HG02885 (cell line): ENCODE results near the gene ALPI.
"Not testable (repeated sequence)": the region's sequence is repeated elsewhere in the genome, so short reads cannot be mapped to it uniquely, and the experiment has no call there.

Source experiments
- ATAC-seq: cut with Tn5 transposase; IDR thresholded peaks from one replicate; pipeline ENCODE4 v1.9.1; 2021; ENCODE audit warnings: mild to moderate bottlenecking; ENCODE audit not compliant: unreplicated experiment, poor library complexity

The ALPI gene

DNA sequence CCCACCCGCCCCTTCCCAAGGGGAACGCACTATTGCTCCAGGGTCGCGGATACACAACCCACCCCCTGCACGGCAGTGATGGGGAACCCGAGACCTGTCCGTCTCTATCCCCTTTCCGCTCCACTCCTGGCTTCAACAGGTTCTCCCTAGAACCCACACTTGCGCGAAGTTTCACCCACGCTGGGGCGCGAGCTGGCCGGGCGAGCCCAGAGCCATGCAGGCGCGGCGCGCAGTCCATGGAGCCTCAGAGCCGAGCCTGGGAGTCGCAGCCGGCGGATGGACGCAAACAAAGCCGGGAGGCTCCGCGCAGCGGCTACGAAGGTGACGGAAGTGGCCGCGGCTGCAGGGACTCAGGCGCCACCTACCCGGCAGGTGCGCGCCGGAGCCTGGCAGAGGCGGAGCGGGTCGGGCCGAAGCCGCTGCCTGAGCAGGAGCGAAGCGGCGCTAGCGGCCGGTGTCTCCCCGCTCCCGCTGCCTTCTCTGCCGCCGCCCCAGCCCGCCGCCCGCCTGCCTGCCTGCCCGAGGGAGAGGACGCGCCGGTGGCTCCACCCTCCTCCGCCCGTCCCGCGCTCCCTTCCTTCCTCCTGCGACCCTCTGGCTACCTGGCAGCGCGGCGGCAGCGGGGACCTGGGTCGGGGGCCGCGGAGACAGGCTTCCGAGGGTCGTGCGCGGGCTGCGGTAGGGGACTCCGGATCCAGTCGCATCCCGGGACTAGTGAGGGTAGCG is 35.3 kb upstream of the ALPI start:
- ATAC-seq = no peak

DNA sequence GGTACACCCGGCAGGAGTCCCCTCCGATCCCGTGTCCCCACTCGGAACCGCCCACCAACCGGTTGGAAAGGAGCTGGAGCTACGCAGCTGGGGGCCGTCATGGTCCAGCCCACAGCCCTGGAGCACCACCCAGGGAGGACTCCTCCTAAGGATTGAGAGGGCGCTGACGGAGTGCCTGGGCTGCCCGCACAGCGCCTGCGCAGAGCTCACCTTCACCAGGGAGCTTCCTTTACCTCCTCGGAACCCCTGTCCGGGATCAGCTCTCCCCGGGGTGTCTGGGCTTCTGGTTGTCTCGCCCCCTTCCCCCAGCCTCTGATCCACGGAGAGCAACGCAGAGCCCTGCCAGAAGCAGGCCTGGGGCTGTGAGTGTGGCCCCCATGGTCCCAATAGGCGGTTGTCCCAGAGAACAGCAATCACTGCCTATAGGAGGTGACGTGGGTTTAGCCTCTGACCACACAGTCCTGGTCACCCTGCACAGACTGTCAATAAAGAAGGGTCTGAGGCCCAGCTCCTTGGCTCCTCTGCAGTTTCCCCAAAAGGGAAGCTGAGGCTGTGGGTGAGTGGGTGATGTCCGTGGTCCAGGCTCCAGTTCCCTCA is 34.7 kb upstream of the ALPI start:
- ATAC-seq = no peak

DNA sequence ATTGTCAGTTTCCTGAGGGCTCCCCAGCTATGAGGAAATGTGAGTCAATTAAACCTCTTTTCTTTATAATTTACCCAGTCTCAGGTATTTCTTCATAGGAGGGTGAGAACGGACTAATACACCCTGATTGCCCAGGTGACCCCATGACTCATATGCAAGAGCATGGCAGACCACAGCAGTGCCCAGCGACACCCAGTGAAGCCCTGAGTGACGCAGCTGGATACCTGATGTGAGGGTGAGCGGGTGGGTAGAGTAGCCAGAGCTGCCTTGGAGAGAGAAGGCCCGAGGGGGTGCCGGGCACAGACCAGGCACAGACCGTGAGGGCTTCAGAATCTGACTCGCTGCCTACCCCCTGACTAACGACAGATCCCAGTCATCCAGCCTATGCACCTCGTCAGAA is 33.9 kb upstream of the ALPI start:
- no peak for ATAC-seq

DNA sequence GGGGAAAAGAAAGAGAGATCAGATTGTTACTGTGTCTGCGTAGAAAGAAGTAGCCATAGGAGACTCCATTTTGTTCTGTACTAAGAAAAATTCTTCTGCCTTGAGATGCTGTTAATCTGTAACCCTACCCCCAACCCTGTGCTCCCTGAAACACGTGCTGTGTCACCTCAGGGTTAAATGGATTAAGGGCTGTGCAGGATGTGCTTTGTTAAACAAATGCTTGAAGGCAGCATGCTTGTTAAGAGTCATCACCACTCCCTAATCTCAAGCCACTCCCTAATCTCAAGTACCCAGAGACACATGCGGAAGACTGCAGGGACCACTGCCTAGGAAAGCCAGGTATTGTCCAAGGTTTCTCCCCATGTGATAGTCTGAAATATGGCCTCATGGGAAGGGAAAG is 33.0 kb upstream of the ALPI start:
- not testable (repeated sequence) for ATAC-seq

DNA sequence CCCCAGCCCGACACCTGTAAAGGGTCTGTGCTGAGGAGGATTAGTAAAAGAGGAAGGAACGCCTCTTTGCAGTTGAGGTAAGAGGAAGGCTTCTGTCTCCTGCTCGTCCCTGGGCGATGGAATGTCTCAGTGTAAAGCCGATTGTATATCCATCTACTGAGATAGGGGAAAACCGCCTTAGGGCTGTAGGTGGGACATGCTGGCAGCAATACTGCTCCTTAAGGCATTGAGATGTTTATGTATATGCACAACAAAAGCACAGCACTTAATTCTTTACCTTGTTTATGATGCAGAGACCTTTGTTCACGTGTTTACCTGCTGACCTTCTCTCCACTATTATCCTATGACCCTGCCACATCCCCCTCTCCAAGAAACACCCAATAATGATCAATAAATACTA is 32.5 kb upstream of the ALPI start:
- not testable (repeated sequence) for ATAC-seq

DNA sequence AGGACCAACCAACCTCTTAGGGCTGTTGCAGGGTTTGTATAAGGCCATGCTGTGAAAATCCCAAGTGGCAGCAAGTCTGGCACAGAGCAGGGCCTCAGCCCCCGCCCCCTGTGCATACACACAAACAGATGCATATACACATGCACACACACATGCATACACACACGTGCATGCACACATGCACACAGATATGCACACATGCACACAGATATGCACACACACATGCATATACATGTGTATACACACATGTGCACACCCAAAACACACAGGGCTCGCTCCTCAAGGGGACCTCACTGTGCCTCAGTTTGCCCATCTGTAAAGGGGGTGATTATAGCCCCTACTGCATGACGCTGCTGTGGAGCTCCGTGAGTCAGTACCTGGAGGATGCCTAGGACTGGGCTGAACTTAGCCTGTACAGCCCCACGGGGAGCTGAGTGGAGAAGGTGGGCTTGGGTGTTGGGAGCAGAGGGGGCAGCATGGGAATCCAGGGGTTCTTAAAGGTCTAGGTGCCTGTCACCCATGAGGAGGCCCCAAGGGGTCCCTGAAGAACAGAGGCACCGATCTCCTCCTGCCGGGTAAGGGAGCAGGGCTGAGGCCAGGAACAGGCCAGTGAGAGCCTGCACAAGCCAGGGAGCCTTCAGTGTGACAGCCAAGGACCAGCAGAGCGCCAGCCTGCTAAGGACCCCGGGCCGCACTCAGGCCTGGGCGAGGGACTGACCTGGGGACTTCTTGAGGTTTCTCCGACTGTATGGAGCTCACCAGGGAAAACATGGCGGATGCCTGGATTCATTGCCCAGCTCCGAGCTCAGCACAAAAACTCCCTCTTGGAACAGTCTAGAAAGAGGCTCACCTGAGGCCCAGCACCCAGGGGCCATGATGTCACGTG is 24.0 kb upstream of the ALPI start:
- ATAC-seq = no peak

DNA sequence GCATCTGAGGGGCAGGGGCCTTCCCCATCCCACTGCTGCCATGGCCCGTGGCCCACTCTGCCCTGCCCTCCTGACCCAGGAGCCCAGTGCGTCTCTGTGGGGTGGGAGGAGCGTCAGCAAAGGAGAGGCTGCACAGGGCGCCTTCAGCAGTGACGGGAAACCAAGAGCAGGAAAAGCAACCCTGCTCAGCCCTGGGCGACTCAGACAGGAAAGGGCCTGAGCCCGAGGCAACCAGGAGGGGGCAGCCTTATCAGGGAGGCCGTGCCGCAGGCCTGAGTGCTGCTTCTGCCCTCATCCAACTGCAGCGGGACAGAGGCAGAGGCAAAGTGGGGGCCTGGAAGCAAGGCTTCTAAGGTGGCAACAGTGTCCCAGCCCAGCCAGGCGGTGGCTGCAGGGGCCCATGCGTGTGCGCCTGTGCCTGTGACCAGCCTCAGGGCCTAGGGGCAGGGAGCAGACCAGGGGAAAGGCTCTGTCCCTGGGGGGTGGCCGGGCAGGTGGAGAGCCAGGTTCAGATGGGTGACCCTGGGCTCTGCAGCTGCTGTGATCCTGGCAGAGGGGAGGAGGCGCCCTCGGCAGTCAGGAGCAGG is 23.3 kb upstream of the ALPI start:
- no peak for ATAC-seq

DNA sequence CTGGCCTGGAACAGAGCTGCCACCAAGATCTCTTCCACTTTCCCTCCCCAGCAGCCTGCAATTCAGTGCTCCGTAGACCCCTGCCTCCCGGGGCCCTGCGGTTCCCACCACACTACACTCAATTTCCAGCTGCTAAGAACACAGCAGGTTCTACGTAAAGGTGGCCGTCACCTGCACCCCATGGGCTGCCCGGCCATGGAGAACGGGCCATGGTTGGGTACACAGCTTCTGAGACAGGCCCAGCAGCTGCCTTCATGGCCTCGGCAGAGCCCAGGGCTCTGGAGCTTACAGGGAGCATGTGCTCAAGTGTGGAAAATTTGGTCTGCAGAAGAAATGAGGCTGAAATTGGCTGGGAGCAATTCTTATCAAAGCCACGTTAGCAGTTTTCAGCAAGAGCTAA is 22.3 kb upstream of the ALPI start:
- ATAC-seq = not testable (repeated sequence)

DNA sequence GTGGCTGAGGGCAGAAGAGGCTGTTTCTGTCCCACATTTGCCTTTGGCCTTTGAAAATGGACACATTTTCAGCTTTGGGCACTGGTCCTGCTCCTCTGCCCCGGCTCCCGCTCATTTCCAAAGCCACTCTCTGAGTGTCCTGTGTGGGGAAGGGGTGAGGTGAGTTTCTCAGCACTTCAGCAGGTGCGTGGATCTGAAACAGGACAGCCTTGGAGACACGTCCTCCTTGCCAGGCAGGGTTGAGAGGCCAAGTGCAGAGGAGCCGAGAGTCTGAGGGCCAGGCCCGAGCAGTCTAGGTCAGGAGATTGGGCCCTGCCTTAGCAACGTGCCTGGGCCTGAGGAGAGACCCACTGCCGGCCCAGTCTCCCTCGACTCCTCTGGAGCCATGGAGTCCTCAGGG is 21.9 kb upstream of the ALPI start:
- no peak for ATAC-seq

DNA sequence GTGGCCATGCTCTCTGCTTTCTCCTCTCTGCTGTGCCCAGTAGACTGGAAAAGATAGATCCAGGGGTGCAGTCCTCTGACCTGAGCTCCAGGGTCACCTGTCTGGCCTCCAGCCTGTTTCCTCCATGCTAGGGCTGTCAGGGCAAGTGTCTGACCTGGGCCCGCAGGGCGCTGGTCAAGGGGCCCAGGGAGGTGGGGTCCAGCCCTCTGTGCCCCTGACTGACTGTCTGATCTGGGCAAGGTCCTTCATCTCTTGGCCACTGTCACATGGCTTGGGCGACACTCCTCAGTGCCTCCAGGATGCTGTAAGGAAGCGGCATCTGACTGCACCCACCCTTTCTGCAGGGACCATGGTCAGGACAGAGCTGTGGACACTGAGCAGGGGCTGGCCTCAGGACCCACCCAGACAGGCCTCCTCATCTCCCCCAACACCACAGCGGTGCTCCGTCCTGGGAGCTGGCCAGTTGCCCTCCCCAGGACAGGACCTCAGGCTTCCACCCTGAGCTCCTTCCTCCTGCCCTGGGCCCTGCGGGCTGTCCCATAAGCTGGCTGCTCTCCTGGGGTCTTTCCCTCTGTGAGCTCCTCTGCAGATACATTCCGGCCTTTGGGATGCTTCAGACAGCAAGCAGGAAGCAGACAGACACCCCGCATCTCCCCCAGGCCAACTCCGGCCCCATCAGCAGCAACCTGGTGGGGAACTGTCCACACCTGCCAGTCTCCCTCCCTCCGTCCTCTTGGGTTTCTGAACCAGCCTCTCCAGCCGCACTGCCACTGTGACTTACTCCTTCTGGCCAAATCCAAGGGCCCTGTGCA is 21.2 kb upstream of the ALPI start:
- ATAC-seq = no peak

DNA sequence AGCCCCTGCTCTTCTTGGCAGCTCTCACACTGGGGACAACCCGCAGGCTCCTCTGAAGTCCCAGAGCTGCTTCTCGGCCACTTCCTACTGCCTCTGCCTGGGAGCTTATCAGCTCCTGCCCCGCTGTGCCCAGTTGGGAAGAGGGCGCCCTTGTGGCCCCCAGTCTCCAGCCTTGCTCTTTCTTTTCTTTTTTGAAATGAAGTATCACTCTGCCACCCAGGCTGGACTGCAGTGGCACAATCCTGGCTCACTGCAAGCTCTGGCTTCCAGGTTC is 20.6 kb upstream of the ALPI start:
- no peak for ATAC-seq

DNA sequence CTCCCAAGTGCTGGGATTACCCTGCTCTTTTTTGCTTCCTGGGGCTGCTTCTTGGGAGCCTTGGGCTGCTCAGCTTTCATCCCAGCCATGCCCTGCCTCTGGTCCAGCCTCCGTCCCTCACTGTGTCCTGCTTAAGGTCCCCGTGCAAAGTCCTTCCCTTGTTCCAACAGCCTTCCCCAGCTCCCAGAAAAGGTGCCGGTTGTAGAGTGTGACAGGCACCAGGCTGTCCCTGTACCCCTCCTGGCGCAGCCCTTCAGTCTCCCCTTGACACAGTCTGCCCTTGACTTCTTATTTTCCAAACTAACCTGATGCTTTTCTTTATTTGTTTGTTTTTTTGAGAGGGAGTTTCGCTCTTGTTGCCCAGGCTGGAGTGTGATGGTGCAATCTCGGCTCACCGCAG is 20.1 kb upstream of the ALPI start:
- ATAC-seq = no peak

DNA sequence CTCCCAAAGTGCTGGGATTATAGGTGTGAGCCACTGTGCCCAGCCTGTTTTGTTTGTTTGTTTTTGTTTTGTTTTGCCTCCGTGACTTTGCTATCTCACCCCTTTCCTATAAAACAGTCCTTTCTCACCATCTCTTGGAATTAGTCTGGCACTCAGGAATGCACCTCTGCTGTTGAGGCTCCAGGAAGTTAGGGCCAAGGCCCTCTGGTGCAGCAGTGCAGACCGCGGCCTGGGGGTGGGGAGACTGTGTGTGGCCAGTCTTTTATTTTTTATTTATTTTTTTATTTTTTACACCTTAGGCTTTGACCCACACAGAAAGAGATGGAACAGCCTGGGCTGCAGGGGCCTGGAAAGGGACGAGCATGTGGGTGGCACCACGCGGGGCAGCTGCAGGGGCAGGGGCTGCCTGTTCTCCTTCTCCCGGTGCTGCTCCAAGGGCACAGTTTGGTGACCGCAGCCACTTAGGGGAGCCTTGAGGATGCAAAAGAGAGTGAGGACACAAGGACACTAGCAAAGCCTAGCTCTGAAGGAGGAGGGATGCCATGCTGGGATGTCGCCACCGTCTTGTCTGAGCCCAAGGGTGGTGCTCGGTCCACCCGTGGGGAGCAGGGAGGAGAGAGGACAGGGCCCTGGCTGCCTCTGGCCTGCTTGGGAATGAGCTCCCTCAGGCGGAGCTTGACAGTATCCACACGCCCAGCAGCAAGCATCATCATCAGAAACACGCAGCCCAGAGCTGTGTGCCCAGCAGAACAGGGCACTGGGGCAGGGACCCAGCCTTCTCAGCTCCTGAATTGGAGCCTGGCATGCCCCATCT is 19.4 kb upstream of the ALPI start:
- no peak for ATAC-seq

DNA sequence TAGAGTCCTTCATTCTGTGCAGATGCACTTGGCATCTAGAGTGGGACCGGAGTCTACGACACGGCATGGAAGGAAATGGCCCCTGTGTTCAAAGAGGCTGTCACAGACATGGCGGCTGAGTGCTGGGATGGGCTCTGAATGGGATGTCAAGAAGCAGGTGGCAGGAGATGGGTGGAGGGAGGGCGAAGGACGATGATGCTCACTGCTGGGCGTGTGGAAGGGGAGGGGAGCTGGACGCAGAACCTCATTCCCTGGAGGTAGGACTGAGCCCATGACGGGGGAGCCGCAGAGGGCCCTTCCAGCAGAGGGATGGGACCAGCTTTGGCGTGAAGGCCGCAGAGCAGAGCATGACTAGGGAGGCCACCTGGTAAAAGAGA is 18.8 kb upstream of the ALPI start:
- no peak for ATAC-seq

DNA sequence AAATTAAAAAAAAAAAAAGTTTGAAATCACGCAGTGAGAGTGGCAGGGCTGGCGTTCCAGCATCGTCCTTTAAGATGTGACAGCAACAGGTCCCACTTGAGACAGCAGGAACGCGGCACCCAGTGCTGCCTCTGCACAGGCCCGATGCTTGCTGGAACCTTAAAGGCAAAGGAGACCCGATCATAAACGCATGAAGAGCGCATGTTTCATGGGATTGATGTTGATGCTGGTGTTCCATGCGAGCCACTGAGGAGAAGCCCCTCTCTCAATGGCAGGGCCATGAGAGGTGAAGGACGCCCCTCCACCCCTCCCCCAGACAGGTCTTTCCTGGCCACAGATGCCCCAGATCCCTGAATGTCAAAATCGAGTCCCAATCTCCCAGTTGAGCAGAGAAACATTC is 17.9 kb upstream of the ALPI start:
- no peak for ATAC-seq

DNA sequence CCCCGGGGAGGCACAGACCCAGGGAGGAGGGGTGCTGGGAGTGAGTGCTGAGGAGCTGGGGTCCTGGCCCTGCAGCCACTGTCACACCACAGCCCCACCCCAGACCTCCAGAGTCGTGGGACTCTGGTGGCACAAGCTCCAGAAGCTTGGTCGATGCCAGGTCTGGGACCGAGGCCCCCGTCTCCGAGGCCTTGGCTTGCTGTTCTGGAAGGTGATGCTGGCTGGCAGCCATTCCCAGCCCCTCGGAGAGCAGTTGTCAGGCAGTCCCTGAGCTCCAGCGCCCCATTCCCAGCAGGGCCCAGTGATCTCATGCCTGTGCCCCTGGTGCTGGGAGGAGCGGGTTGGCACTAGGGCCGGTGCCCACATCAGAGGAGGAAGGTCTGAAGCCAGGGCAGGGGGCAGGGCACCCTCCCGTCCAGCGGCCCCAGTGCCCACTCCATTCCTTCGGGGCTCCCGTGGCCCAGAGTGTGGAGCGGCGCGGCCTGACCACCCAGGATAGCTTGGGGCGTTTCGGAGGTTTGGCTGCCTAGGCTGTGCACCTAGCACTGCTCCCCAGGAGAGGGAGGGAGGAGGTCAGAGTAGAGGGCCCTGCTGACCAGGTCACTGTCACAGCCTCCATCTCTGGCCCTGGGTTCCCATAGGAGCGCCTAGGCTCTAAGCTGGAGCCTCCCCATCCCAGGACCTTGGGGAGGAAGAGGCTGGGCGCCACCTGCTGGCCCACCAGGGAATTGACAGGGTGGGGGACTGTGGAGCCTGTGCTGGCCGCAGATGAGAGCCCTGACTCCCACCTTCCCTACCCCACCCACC is 16.8 kb upstream of the ALPI start:
- ATAC-seq = no peak

DNA sequence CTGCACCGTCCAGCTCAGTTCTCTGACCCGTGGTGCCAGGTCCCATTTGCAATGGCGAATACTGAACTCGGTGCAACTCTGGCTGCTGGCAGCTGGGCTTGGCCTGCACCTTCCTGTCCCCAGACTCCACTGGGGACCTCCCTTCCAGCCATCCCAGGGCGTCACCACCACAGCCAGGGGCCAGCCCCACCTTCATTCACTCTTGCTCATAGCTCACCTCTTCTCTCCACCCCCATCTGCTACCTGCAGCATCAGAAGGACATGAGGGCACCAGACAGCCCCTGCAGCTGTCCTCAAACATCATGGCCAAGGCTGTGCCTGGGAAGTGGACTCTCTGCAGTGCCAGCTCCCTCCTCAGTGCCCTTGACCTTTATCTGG is 16.2 kb upstream of the ALPI start:
- no peak for ATAC-seq

DNA sequence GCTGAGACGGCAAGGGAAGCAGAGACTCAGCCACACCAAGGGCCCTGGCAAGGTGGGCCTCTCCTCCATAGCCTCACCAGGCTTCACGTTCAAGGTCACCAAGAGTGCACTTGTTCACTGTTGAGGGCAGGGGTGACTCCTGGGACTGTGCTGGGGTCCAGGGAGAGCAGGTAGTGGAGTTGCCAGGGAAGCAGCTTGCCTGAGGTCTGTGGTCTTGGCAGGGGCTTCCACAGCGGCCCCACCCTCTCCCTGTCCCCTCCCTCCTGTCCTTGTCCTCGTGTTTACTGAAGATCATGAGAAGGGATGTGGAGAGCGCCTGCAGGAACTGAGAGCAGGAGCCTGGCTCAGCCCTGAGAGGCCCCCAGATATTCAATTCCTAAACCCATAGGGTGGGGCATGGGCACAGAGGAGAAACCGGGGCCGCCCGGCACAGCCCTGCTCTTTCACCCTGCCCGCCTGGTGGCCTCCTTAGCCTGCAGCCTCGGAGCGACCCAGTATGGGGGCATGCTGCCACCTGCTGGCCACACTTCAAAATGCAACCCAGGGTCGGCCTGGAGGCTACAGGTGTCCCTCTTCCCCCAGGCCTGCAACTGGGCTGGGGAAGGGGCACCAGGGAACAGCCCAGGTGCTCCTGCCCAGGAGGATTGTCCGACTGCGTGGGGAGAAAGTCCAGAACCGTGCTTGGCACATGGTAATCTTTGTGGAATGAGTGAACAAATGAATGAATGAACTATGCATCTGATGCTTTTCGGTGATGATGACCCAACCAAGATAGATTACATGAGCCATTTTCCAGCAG is 15.5 kb upstream of the ALPI start:
- ATAC-seq = peak; percentile 78
